ENCODE measurements around the gene LAMA2.

LAMA2 gene

GRCh38 chr6:129340983-129341382 is 458.0 kb downstream of the LAMA2 start:
- no peak for DNase-seq

GRCh38 chr6:129342243-129342642 is 459.3 kb downstream of the LAMA2 start:
- no peak for DNase-seq

- no peak for DNase-seq
Observed at GRCh38 chr6:129342796-129343195, 459.9 kb downstream of the LAMA2 start.

GRCh38 chr6:129344379-129344778 is 461.4 kb downstream of the LAMA2 start:
- no peak for DNase-seq

DNA sequence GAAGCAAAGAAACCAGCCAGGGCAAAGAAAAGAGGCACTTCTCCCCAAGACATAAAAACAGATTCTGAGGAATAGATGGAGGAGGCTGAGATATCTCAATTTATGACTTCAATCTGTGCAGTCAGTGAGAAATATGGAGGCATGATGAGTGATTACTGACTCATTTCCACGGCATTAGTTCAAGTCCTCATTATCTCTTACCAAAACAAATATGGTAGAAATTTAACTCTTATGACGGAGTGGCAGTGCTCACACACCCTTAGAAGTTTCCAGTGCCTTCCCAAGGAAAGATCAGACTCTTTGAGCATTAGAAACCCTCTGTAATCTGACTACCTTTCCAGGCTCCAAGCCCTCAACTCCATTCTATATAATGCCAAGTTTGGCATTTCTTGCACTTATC is 463.0 kb downstream of the LAMA2 start:
- no peak for DNase-seq

DNA sequence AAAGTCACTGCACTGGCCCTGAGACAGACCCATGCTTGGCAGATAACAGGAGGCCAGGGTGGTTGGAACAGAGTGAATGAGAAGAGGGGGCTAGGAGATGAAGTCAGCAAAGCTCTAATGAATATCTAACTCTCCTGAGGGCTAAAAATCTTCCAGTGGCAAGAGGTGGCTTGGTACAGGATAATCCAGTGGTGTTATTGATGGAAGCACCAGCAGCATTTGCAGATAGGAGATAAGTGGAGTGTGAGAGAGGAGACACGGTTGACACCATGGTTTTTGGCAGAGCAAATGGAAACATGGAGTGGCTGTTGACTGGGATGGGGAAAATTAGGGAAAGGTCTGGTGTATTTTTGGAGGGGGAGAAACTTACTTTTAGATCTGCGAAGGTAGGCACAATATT is 464.0 kb downstream of the LAMA2 start:
- DNase-seq: no peak

DNA sequence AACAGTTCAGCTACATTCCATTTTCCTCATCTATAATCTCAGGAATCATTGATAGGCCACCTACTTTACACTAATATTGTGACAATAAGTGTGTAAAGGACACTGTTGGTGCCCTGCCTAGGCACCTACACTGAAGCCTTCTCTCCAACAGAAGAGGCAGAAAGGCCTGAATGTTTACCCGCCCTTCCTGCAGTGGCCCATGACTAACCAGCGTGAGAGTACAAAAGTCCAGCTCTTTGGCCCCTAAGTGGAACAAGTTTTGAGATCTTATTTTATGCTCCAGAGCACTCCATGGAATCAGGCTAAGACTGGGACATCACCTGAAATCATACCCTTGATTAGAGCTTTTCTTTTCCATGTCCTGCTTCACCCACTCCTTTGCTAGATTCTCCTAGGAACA is 467.3 kb downstream of the LAMA2 start:
- DNase-seq: no peak

DNA sequence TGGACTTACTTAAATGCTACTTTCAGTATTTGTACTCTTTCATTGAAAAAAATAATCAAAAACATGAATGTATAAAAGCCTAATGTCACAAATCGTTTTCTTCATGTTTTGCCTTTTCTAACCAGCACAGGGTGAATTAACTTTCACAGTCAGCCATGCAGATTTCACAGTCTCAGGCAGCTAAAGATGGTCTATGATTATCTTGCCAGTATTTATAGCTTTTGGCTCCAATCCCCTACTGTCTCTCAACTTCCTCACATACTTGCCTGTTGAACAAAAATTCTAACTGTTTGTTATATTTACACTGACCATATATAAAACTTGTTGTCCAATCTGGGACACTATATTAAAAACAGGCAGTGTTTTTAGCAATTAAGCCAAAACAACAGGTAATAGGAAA is 468.9 kb downstream of the LAMA2 start:
- DNase-seq: no peak

DNA sequence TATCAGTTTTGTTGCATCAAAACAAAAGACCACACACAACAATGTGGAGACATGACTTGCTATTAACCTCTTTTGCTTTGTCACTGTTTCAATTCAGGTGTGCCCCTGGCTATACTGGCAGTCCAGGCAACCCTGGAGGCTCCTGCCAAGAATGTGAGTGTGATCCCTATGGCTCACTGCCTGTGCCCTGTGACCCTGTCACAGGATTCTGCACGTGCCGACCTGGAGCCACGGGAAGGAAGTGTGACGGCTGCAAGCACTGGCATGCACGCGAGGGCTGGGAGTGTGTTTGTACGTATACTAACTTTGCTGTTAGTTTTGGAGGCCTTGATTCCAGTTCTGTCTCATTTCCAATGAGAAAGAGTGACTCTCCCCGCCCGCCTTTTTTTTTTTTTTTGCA is 470.1 kb downstream of the LAMA2 start:
- DNase-seq: no peak

- DNase-seq: no peak
Observed at GRCh38 chr6:129356129-129356528, 473.2 kb downstream of the LAMA2 start.

GRCh38 chr6:129359811-129360681 is 477.1 kb downstream of the LAMA2 start:
- DNase-seq: no peak

DNA sequence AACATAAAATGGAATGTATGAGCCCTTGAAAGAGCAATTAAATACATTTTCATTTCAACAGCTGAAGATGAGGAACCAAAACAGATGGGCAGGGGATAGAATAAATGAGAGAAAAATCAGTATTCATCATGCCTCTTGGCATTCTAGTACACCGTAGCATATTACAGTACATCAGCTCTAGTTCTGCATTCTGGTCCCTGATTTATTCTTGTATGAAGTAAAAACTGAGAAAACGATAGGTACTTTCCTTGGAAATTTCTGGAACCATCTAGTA is 477.7 kb downstream of the LAMA2 start:
- no peak for DNase-seq

- DNase-seq: no peak
Observed at GRCh38 chr6:129364037-129364436, 481.1 kb downstream of the LAMA2 start.

DNA sequence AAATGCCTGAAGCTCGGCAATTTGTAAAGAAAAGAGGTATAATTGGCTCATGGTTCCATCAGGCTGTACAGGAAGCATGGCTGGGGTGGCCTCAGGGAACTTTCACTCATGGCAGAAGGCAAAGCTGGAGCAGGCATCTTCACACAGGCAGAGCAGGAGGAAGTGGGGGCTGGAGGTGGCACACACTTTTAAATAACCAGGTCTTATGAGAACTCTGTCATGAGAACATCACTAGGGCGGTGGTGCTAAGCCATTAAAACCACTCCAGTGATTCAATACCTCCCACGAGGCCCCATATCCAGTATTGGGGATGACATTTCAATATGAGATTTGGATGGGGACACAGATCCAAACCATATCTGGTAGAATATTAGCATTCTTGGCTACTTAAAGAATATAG is 481.8 kb downstream of the LAMA2 start:
- DNase-seq: no peak

DNA sequence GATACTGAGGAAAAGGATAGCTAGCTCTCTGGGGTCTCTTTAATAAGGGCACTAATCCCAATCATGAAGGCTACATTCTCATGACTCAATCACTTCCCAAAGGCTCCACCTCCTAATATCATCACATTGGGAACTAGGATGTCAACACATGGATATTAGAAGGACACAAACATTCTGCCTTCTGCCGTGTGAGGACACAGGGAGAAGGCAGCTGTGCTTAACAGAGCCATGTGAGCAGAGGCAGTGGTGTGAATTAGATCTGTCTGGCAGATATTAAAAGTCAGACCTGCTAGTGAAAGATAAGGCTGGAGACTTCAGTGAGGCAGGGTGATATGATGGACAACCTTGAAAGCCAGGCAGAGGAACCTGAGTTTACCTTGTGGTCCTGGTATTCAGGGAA is 485.1 kb downstream of the LAMA2 start:
- no peak for DNase-seq

- no peak for DNase-seq
Observed at GRCh38 chr6:129368970-129369369, 486.0 kb downstream of the LAMA2 start.

- no peak for DNase-seq
Observed at GRCh38 chr6:129369737-129370136, 486.8 kb downstream of the LAMA2 start.

- DNase-seq: peak; percentile 35
Observed at GRCh38 chr6:129370268-129370916, 487.5 kb downstream of the LAMA2 start.

DNA sequence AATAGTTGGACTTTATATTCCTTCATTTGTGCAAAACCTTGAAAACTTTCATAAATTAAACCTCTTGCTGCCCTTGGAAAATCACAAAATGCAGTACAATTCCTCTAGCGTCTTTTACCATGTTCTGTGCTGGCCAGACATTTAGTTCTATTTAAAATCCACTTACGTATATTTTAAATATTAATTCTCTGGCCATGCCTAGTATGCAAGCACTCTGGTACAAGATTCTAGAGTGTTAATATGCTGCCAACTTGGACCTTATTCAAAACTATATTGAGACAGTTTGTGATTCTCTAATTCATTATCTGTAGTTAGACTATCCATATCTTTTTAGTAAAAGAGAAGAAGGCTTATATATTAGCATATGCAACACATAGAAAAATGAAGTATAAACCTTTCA is 498.9 kb downstream of the LAMA2 start:
- DNase-seq: no peak

- no peak for DNase-seq
Observed at GRCh38 chr6:129382916-129383315, 500.0 kb downstream of the LAMA2 start.

DNA sequence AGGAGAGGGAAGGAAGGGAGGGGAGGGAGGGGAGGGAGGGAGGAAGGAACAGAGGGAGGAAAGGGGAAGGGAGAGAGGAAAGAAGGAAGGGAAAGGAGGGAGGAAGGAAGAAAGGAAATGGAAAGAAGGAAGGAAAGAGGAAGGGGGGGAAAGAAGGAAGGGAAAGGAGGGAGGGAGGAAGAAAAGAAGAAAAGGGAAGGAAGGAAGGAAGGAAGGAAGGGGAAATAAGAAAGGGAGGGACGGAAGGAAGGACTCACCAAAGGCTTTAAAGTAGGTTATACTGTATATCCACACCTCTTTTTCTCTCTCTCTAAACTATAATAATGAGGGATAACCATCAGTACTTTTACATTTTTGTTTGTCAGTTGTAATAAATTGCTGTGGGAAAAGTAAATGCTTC is 502.2 kb downstream of the LAMA2 start:
- no peak for DNase-seq

DNA sequence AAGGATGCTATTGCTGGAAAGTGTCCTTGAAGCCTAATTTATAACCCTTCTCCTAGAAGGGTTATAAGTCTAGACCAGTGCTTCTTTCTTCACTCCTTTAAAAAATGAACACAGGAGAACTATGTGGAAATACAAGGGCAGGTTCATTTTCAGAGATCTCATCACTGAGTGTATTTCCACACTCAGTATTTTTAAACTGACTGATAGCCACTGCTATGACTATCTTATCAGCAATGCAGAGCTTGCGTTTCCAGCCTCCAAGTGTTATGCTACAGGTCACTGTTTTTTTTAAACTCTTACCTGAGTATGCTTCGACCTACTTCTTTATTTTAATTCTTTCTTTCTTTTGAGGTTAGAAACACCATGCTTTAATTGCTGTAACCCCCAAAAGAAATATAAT is 508.0 kb downstream of the LAMA2 start:
- no peak for DNase-seq

- no peak for DNase-seq
Observed at GRCh38 chr6:129393654-129394053, 510.7 kb downstream of the LAMA2 start.

DNA sequence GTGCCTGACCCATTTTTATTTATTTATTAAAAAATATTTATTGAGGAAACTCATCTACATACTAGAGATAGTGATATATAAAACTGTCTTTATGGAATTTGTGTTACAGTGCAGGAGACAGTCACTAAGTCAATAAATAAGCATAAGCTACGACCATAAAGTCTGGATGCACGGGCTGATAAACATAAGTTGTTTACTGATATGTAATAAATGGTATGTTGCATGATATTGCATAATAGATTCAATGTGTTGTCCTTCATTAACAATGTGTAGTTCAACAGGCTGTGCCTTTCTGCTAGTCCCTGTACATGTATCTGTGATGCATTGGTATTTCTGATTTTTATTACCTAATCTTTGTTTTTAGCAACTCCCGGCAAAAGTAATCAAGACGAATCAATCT is 515.8 kb downstream of the LAMA2 start:
- DNase-seq: no peak

DNA sequence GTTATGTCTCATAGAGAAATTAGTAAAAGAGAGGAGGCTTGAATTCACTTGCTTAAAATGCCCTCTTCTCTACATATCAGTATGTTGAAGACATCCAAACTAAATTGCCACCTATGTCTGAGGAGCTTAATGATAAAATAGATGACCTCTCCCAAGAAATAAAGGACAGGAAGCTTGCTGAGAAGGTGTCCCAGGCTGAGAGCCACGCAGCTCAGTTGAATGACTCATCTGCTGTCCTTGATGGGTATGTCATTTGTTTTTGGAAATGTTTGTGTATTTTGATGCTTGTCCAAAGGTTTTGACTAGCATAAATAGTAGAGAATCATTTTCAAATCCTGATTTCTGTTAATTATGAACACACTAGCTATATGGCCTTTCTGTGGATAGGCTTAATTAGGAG is 519.3 kb downstream of the LAMA2 start:
- no peak for DNase-seq
